GDM1 (cell line): ENCODE data around the gene PARD6B.
"Not testable (repeated sequence)": the region's sequence is repeated elsewhere in the genome, so short reads cannot be mapped to it uniquely, and the experiment has no call there.

Experiments
- DNase-seq: peaks from one replicate; lab custom pipeline; 2025; lab: John Stamatoyannopoulos, UW

Gene PARD6B

DNA sequence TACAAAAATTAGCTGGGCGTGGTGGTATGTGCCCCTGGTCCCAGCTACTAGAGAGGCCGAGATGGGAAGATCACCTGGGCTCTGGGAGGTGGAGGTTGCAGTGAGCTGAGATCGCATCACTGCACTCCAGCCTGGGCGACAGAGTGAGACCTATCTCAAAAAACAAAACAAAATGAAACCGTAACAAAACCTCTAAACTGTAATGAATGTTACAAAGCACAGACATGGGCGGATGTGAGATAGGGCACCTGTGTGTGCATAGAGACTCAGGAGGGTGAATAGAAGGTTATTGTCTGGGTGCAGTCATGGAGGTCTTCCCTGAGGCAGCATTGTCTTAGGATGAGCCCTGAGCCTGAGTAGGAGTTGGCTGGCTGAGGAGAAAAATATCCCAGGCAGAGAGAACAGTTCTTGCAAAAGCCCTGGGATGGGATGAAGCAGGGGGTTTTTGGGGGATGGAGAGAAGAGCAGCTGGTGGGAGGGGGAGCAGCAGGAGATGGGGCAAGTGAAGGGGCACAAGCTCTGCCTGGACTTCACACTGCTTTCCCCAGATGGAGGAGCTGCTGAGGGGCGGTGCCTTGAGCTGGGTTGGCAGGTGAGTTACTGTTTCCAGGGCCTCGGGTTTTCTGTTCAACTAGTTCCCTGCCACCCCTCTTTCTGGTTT lies 68.6 kb downstream of the PARD6B start:
- no peak for DNase-seq

DNA sequence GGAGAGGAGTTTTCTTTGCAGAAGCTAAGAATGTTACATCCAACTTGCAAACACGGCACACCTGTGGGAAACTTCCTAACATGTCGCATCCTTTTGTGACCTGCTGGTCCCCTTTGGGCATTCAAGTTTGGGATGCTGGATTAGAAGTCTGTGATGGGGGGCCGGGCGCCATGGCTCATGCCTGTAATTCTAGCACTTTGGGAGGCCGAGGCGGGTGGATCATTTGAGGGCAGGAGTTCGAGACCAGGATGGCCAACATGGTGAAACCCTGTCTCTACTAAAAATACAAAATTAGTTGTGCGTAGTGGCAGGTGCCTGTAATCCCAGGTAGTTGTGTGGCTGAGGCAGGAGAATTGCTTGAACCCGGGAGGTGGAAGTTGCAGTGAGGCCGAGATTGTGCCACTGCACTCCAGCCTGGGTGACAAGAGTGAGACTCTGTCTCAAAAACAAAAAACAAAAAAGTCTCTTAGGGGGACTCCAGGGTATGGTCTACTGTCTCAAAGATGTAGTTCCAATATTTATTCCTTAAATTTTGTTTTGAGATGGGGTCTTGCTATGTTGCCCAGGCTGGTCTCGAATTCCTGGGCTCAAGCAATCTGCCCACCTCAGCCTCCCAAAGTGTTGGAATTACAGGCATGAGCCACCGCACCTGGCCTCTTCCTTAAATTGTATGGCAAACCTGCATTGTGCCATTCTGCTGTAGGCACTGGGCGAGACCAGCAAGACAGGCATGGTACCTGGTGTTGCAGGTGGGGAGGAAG lies 69.8 kb downstream of the PARD6B start:
- not testable (repeated sequence) for DNase-seq

DNA sequence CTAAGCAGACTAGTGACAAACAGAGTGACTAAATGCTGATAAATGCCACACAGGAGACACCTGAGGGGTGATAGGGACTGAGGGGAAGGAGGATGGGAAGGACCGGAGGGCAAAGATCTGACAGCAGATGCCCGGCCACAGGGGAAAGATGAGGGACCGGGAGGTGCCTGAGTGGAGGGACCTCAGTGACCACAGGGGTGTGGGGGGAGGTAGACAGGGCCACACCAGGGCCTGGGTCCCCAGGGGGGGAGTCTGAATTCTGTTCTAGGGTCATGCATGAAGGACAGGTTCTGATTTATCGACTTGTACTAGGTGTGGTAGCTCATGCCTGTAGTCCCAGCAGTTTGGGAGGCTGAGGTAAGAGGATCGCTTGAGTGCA lies 70.4 kb downstream of the PARD6B start:
- no peak for DNase-seq

DNA sequence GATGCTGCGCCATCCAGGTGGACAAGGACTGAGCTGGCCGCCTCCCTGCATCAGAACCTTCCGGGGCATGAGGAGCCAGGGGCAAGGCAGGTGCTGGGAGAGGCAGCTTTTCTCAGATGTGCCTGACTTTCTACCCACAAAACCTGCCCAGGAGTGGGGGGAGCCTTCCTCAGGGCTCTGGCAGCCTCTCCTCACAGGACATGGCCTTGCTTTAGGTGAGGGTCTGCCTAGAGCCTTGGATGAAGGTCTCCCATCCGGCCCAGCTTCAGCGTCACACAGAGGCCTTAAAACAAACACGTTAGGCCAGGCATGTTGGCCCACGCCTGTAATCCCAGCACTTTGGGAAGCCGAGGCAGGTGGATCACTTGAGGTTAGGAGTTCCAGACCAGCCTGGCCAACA lies 70.9 kb downstream of the PARD6B start:
- no peak for DNase-seq

DNA sequence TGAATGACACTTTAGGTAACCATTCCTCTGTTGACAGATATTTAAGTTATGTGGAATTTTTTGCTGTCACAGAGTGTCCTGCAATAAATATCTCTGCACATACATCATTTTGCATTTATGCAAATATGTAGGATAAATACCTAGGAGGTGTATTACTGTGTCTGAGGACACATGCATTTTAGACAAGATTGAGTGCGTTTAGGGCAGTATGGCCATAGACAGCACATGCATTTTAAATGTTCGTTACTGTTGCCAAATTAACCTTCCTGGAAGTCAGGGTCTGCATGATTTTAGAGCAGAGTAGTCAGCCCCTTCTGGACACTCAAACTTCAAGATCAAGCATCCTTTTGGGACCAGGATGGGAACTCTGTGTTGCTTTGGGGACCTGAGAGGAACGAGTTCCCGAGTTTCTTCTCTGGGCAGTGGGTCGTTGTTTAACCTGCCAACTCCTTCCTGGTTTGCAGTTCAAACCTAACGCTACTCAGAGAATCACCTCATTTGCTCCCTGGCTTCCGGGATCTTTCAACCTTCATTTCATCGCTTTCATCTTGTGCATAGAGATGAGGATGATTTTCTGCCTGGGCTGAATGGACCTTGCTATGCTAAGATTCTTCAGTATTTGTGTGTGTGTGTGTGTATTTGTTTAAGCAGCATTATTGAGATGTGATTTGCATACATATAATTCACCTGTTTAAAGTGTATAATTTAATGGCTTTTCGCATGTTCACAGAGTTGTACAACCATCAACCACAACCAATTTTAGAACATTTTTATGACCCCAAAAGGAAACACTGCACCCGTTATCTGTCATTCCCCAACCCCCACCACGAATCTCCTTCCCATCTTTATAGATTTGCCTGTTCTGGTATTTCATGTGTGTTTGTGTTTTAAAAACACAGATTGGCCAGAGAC lies 73.3 kb downstream of the PARD6B start:
- DNase-seq = no peak

DNA sequence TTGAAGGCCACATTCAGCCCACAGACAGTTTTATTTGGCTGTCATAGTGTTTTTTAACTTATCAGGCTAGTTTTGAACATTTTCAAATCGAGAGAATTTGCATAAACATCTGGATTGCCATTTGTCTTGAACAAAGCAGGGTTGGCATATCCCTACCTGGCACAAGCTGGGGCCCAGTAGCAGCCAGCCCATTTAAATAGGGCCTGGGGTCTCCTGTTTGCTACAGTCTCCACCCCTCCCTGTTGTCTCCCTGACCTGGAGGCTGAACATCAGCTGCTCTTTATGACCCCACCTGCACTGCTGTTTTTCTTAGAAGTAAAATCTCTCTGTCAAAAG lies 73.9 kb downstream of the PARD6B start:
- DNase-seq = no peak

DNA sequence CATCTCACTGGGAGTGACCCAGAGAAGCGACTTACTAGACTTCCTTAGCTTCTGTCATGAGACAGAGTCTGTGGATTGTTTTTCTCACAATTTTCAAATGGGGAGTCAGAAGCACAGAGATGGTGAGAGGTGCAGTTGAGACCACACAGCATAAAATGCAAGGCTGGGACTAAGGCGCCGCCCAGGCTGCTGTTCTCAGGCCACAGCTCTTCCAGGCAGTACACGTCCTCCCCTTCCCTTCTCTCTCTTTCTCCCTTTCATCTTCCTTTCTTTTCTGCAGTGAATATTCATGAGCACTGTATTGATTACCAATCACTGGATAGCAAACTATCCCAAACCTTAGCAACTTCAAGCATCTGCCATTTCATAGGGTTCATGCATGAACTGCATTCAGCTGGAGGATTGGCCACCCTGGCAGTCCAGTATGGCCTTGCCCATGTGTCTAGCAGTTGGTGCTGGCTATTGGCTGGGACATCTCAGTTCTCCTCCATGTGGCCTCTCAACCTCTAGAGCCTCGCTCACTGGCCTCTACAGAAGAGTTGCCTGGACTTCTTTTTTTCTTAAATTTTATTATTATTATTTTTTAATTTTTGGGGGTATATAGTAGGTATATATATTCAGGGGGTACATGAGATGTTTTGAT lies 74.9 kb downstream of the PARD6B start:
- no peak for DNase-seq
